NCI-H446 treated with DMSO at 0.1 percent for 48 hours (cell line): Measurements from ENCODE around the gene MAGEA12.
"Not testable (repeated sequence)": the region's sequence is repeated elsewhere in the genome, so short reads cannot be mapped to it uniquely, and the experiment has no call there.

Source experiments
- DNase-seq: peaks from one replicate; lab custom pipeline; 2025; lab: John Stamatoyannopoulos, UW

The MAGEA12 gene

DNA sequence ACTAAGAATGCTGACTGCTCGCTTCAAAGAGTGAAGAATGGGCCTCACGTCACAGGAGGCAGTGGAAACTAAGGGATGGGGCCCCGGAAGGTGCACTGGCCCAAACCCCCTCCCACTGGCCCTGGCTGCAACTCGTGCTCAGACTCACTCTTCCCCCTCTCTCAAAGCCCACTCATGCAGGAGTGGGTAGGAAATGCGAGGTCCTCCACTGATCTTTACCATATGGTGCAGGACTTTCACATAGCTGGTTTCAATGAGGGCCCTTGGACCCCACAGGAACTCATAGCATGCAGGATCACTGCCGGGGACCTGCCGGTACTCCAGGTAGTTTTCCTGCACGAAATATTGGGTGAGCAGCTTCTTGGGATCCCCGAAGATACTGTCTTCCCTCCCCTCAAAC, 33.0 kb downstream of the MAGEA12 start:
- DNase-seq, result not testable (repeated sequence)

DNA sequence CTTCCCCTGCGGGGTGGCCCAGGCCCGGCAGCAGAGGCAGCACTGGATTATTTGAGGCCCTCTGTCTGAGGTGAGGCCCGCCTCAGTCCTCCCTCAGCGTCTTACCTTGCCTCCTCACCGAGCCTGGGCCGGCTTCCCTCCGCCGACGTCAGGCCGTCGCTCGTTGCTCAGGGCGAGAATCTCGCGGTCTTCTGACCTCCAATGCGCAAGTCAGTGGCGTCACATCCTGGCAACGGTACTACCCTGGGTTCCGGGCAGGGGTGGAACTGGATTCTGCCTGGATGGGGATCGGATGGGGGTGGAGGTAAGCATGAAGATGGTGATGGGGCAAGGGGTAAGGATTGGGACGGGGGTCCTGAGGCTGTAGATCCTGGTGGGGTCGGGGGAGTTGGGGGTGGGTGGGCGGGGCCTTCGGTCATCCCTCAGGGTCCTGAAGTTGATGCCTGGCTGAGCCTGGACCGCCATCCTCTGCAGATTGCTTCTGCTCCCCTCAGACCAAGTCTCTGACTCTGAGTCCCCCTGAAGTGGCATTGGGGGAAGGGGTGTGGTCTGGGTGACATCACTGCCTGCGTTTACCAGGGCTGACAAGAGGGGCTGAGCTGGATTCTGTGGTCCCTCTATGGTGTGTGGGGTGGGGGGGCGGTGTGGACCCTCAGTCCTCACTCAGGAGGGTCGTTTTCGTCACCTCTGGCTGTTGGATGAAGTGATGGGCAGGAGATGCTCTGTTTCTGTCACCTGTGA, 36.2 kb downstream of the MAGEA12 start, which contains the start of gene MAGEA6:
TSS of gene MAGEA6 (minus strand) at position 141 of the 741 bp plus-strand sequence. CDS start 2,039 bp downstream, outside the sequence.
- not testable (repeated sequence) for DNase-seq

DNA sequence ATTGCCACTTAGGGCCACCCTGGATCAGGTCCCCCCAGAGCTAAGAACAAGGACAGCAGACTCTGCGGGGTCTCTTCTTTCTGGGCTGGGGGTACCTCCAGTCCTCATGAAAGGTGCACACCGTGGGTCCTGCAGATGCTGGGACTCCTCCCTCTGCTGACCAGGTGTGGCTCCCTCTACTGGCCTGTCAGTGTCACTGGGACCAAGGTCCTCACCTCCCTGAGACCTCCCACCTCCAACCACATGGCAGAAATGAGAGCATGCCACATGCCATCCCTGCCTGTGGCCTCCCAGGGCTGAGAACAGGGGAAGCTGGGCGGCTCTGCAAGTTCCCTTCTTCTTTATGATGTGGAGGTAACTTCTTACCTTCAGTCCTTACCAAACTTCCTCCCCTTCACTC, 53.5 kb downstream of the MAGEA12 start:
- not testable (repeated sequence) for DNase-seq
